COLO668 (cell line): ENCODE results near the gene CAMK2G.
"Not testable (repeated sequence)": the region's sequence is repeated elsewhere in the genome, so short reads cannot be mapped to it uniquely, and the experiment has no call there.

Experiments
- DNase-seq: peaks from one replicate; lab custom pipeline; 2025; ENCODE audit not compliant: unreplicated experiment; lab: John Stamatoyannopoulos, UW

Gene CAMK2G

GRCh38 chr10:73874267-73875138, at the start of gene CAMK2G:
Gene CAMK2G, minus strand, starts transcription at chr10:73874555. Its CDS starts 94 bp downstream, at chr10:73874461.
- peak; percentile 77 for DNase-seq

- DNase-seq: no peak
These were observed 48.4 kb upstream of the CAMK2G start for GRCh38 chr10:73922864-73923133.

- no peak for DNase-seq
These were observed 47.9 kb upstream of the CAMK2G start for GRCh38 chr10:73922007-73922863.

DNA sequence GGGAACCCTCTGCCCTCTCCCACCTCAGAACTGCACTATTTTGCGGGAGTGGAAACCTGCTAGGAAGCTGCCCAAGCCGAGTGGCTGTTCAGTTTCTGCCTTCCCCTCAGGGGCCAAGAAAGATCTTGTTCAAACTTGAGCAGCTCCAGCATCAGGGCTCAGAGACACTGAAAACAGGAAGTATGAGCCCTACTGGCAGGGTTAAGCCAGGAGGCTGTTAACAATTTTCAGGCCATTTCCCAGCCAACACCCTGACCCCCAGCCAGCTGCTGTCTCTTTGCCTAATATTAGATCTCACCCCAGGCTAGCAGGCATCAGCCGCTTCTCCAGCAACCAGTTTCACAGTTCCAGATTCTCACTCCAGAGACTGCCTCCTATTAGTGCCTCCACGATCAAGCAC, 45.7 kb upstream of the CAMK2G start:
- no peak for DNase-seq

DNA sequence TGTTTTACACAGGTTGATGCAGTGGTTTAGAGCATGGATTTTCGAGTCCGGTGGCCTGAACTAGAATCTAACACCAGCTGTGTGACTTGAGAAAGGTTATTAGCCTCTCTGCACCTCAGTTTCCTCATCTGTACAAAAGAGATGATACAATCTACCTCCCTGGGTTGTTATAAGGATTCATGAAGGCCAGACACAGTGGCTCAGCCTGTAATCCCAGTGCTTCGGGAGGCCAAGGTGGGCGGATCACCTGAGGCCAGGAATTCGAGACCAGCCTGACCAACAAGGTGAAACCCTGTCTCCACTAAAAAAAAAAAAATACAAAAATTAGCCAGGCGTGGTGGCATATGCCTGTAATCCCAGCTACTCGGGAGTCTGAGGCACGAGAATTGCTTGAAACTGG, 45.1 kb upstream of the CAMK2G start:
- DNase-seq: not testable (repeated sequence)

DNA sequence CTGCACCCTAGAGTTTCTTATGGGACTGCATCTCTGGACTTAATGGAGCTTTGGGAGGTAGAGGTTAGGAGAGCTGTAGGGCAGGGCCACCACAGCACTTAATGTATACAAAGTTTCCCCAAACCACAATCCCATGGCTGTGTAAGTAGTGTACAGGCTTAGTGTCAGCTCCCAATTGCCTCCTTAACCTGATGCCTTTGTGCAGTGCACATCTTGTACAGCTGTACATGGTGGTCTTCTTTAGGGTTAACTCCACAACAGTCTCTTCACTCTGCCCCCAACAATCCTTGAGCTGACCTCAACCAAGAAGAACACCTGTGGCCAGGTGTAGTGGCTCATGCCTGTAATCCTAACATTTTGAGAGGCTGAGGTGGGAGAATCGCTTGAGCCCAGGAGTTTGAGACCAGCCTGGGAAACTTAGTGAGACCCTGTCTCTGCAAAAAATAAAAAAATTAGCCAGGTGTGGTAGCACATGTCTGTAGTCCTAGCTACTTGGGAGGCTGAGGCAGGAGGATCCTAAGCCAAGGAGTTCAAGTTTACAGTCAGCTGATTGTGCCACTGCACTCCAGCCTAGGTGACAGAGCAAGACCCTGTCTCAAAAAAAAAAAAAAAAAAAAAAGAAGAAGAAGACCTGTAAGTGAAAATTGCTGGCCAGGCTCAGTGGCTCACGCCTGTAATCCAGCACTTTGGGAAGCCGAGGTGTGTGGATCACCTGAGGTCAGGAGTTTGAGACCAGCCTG, 43.4 kb upstream of the CAMK2G start:
- no peak for DNase-seq

GRCh38 chr10:73916761-73917470, 42.6 kb upstream of the CAMK2G start:
- no peak for DNase-seq

GRCh38 chr10:73915206-73915851, 41.0 kb upstream of the CAMK2G start:
- no peak for DNase-seq

DNA sequence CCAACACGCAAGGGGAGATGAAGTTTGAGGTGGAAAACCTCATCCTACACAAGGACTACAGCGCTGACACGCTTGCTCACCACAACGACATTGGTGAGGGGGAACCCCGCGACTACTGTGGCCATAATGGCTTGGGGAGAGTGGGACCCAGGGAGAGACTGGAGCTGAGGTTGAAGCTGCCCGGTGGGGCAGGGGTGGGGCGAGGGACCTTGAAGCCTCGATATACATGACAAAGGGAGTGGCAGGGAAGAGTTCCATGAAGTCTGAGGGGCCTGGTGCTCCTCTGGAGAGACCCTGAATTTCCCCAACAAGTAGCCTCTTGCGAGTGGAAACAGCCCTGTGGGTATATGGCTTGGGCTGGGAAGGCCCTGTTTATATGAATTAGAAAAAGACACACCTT, 39.7 kb upstream of the CAMK2G start:
- no peak for DNase-seq

DNA sequence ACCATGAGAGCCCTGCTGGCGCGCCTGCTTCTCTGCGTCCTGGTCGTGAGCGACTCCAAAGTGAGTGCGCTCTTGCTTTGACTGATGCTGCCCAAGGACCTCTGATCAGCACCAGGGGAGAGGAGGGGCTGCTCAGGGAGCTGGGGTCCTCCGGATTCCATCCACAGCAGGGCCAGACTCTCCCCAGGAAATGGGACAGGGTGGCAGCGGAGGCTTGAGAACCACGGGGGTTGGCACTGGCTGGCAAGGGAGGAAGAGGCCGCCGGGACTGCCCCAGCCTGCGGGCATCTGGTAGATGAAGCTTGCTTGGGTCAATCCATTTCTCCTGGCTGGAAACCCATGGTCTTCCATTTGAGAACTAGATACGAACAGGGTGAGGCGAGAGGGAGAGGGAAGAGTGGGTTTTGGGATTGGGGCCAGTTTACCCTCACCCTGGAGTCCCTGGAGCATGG, 37.2 kb upstream of the CAMK2G start:
- DNase-seq: no peak

- DNase-seq: peak; percentile 48
These were observed 36.6 kb upstream of the CAMK2G start, which contains the start of gene PLAU for GRCh38 chr10:73910764-73911552. Gene PLAU, plus strand, starts transcription at chr10:73911132. Its CDS starts 424 bp downstream, at chr10:73911556.

DNA sequence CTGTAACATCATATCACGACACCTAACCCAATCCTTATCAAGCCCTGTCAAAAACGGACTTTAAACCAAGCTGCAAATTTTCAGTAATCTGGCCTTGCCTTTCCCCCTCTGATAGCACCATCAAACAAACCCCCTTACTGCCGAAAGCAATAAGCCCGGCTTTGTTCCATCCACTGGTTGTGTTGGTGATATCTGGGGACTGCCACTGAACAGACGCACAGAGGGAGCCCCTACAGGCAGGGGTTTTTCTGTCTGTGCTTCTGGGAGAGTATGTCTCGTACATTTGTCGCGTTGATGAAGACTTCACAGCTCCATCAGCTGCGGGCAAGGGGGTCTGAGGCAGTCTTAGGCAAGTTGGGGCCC, 36.0 kb upstream of the CAMK2G start:
- DNase-seq: no peak

DNA sequence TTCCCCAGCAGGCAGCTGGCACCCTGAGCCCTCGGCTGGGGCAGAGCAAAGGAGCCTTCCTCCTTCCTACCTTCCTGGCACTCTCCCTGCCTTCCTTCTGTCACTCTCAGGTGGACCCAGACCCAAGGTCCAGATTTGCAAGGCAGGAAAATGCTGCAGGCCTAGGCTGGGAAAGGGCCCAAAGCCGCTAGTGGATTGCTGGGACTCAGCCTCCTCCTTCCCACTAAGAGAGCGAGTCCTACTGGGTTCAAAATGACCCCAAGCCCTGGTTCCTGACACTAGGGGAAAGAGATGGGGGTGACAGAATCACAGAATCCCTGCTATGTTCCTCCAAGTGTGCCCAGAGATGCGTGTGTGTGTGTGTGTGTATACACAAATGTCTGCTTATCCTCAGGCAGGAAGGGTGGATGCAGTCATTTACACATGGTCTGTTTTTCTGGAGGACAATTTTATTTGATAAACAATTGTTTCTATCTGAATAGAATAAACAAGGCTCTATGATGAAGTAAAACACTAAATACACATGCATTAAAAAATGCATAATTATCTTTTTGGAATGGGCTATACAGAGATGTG, 35.3 kb upstream of the CAMK2G start:
- DNase-seq: no peak

- DNase-seq: no peak
These were observed 34.6 kb upstream of the CAMK2G start for GRCh38 chr10:73908853-73909539.

DNA sequence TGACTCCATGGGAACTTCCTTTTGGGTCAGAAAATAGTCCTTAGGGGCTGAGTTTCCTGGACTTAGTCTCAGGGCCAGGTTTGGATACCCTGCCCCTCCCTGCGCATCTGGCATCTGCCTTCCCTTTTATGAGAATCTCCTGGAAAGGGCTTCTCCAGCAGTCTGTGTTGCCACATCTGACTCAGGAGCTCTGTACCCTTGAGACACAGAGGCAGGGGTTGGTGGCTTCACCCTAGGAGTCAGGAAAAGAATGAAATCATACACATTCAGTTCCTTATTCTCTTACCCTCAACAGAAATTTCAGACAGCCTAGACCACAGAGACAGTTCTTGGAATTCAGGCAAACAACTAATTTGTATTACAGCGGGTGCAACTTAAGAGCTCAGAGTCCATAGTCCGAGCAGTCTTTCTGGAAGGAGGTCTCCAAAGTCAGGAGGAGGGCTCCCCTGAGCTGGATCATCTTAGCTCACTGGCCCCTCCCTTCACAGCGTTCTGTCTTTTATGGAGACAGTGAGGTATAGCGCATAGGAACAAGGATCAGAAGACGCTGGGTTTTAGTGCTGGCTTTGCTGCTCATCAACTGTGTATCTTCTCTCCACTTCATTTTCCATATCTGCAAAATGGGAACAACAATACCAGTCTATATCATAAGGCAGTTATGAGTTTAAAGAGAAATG, 33.6 kb upstream of the CAMK2G start:
- no peak for DNase-seq

GRCh38 chr10:73906524-73907447, 32.4 kb upstream of the CAMK2G start:
- peak; percentile 44 for DNase-seq
